Ishikawa (cell line): Measurements from ENCODE around the gene PRSS38.

Experiments used
- CEBPB ChIP-seq: IDR thresholded peaks from 2 replicates; pipeline ENCODE4 v1.6.1; 2012
- CREB1 ChIP-seq: IDR thresholded peaks from 2 replicates; pipeline ENCODE4 v1.6.1; 2012; ENCODE audit warnings: low read depth
- EGR1 ChIP-seq: IDR thresholded peaks from 2 replicates; pipeline ENCODE4 v1.6.1; 2012
- EP300 ChIP-seq: IDR thresholded peaks from 2 replicates; pipeline ENCODE4 v1.6.1; 2012; ENCODE audit warnings: borderline replicate concordance
- NFIC ChIP-seq: IDR thresholded peaks from 2 replicates; pipeline ENCODE4 v1.6.1; 2012
- RAD21 ChIP-seq: IDR thresholded peaks from 2 replicates; pipeline ENCODE4 v1.6.1; 2012; ENCODE audit warnings: low read depth
- TAF1 ChIP-seq: IDR thresholded peaks from 2 replicates; pipeline ENCODE4 v1.6.1; 2012; ENCODE audit warnings: low read depth, mild to moderate bottlenecking
- TEAD4 ChIP-seq: IDR thresholded peaks from 2 replicates; pipeline ENCODE4 v1.6.1; 2012
- YY1 ChIP-seq: IDR thresholded peaks from 2 replicates; pipeline ENCODE4 v1.6.1; 2012; ENCODE audit warnings: low read depth
- ZBTB7A ChIP-seq: IDR thresholded peaks from 2 replicates; pipeline ENCODE4 v1.6.1; 2012; ENCODE audit warnings: low read depth
- TF ChIP-seq, protein P1 (sequence below): IDR thresholded peaks from 2 replicates; pipeline ENCODE4 v1.6.1; 2012

DNA sequence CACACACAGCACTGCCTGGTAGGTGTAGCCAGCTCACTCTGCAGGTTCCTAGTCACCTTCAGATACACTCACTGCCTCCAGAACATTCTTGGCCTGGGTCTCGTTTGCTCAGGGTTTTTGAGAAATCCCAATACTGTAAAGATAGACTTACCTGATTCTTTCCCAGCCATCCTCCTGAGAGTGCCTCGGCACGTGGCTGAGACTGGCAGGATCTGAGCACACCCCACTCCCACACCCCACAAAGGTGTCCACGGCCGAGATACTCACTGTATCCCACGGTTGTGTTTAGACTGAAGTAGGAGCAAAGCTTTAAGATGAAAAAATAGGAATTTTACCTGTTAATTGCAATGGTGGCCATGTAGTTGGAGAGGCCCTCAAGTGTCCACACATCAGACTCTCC lies 46.8 kb upstream of the PRSS38 start:
- TF ChIP-seq CREB1: no peak
- TF ChIP-seq ZBTB7A: no peak
- no peak for TF ChIP-seq TAF1
- TF ChIP-seq EGR1: no peak
- TF ChIP-seq TEAD4: no peak
- TF ChIP-seq EP300: no peak
- TF ChIP-seq YY1: no peak
- TF ChIP-seq NFIC: no peak
- TF ChIP-seq, protein P1, sequence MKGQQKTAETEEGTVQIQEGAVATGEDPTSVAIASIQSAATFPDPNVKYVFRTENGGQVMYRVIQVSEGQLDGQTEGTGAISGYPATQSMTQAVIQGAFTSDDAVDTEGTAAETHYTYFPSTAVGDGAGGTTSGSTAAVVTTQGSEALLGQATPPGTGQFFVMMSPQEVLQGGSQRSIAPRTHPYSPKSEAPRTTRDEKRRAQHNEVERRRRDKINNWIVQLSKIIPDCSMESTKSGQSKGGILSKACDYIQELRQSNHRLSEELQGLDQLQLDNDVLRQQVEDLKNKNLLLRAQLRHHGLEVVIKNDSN: no peak
- no peak for TF ChIP-seq RAD21
- no peak for TF ChIP-seq CEBPB
